HG03558 (cell line): Measurements from ENCODE around the gene PNISR.

Source experiments
- ATAC-seq: cut with Tn5 transposase; IDR thresholded peaks from one replicate; pipeline ENCODE4 v1.9.1; 2021; ENCODE audit warnings: moderate number of reproducible peaks; ENCODE audit not compliant: unreplicated experiment; ENCODE audit errors: extremely low read depth

Gene PNISR

DNA sequence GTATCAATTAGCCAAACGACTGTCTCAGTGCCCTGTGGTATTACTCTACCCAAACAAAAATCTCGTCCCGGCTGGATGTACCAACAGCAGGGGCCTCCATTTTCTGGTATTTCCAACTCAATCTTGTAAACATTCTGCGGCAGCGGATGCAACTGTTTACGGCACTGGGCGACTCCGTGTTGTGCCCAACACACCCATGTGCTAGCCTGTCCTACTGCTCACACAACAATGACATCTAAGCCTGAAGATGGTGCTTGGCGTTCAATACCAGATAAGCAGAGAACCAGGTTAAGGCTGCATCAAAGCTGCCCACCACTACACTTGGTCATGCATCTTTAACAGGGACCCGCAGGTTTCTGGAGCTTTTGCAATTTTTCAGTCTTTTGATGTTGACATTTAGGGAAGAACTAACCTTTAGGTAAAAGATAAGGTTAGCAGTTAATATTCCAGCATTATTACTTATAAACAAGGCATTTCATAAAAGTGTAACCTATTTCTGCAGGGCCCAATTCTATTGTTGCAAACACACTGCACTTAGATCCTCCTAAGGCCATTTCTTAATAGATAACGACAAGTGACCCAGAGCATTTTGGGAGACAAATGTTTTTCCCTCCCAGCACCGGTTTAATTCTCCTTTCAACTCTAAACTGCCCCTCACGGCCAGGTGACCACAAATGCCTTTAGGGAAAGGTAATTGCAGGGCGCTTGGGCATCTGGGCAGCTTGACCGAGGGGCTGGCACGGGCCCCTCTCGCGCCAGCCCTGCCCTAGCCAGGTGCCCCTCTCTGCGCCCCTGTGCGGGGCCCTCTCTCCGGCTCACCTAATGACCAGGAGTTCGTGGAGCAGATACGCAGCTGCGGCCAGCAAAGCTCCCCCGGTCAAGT, 76.6 kb downstream of the PNISR start:
- no peak for ATAC-seq
